ENCODE data around the gene STK32B. TPM values are rescaled to one million over a fixed set of nuclear protein-coding genes. Genes with fewer than 3 reads are reported as not detected.

Gene STK32B
- total RNA-seq, 2 experiments from 2014 or later: not detected

DNA sequence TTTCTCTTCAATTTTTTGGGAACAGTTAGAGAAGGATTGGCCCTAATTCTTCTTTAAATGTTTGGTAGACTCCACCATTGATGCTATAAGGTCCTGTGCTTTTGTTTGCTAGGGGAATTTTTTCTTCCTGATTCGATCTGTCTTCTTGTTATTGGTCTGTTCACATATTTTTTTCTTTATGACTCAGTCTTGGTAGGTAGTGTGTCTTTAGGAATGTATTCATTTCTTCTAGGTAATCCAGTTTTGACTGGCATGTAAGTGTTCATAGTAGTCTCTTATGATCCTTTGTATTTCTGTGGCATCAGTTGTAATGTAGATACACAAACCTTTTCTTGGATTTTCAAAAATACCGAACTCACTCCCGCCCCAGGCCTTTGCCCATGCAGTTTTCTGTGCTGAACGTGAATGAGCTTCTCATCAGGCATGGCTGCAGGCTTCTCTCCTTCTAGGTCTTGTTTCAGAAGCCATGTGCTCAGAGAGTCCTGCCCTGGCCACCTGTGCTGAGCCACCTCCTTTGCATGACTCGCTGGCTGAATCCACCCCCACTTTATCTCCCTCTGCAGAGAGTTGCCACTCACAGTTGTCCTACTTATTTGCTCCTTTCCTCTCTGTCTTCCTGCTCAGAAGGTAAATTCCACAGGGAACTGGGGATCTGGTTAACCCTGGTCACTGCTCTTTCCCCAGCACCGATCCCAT, 67.0 kb downstream of the STK32B start:
- no peak for DNase-seq
- Mint-ChIP-seq H3K36me3 (no peaks in the 10 kb centered on the region), H3K27me3 (peaks cover 3% of the 10 kb centered on the region), H3K4me1 (no peaks in the 10 kb centered on the region), H3K9me3 (no peaks in the 10 kb centered on the region), H3K27ac (no peak overlapping the region), H3K4me3 (no peak overlapping the region)

DNA sequence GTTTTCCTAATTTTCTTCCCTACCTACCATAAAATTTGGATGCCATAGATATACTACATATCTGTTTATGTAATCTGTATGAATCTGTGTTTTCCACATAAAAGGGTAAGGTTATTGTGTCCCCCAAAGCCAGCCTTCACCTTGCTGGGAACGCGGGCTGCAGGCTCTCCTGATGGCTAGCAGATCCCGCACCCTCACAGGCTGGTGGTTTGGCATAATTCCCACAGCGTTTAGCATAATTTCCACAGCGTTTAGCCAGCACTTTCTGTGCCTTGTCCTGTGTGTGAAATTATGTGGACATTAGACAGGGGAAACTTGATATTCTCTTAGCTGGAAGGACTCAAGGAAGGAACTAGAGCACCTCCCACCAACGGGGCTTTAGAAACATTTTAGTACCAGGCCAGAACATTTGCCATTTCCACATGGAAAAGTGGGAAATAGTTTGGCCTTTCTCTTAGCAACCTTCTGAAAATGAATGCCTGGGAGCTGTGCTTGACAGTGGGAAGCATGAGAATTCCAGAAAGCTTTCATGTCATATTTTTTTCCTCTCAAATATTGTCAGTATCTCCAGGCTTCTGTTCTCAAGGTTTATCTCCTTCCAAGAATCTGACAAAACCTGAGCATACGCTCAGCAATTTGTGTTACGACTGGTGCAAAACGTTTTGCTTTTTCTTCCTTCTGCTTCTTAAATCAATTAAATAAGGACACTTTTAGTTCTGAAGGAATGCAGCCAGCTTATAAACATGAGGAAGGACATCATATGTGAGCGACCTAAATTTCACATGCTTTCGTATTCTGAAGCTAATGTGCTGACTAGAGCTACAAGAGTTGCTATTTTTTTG, 67.9 kb downstream of the STK32B start:
- no peaks in the 10 kb centered on the region for H3K4me1 Mint-ChIP-seq
- DNase-seq: no peak
- H3K36me3 Mint-ChIP-seq: no peaks in the 10 kb centered on the region
- no peak overlapping the region for H3K4me3 Mint-ChIP-seq
- no peak overlapping the region for H3K27ac Mint-ChIP-seq
- peaks cover 3% of the 10 kb centered on the region for H3K27me3 Mint-ChIP-seq
- H3K9me3 Mint-ChIP-seq: no peaks in the 10 kb centered on the region

GRCh38 chr4:5120067-5120466, 68.8 kb downstream of the STK32B start:
- Mint-ChIP-seq H3K9me3 (no peaks in the 10 kb centered on the region), H3K36me3 (no peaks in the 10 kb centered on the region), H3K27me3 (peaks cover 3% of the 10 kb centered on the region), H3K27ac (no peak overlapping the region), H3K4me1 (no peaks in the 10 kb centered on the region), H3K4me3 (no peak overlapping the region)
- no peak for DNase-seq

GRCh38 chr4:5120468-5120867, 69.2 kb downstream of the STK32B start:
- Mint-ChIP-seq H3K4me1 (no peaks in the 10 kb centered on the region), H3K9me3 (no peaks in the 10 kb centered on the region), H3K36me3 (no peaks in the 10 kb centered on the region), H3K4me3 (no peak overlapping the region), H3K27me3 (peaks cover 3% of the 10 kb centered on the region), H3K27ac (no peak overlapping the region)
- DNase-seq: no peak

DNA sequence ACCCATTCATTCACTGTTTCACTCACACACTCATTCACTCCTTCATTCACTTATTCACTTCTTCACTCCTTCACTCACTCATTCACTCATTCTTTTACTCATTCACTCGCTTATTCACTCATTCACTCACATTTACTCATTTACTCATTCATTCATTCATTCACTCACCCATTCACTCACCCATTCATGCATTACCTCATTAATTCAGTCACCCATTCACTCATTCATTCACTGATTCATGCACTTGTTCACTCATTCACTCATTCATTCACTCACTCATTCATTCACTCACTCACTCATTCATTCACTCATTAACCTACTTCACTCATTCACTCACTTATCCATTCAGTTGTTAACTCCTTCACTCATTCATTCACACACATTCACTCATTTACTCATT, 70.8 kb downstream of the STK32B start:
- no peaks in the 10 kb centered on the region for H3K9me3 Mint-ChIP-seq
- H3K27me3 Mint-ChIP-seq: peaks cover 3% of the 10 kb centered on the region
- no peak for DNase-seq
- H3K4me3 Mint-ChIP-seq: no peak overlapping the region
- no peaks in the 10 kb centered on the region for H3K36me3 Mint-ChIP-seq
- H3K27ac Mint-ChIP-seq: no peak overlapping the region
- H3K4me1 Mint-ChIP-seq: no peaks in the 10 kb centered on the region

- Mint-ChIP-seq H3K4me1 (no peaks in the 10 kb centered on the region), H3K36me3 (no peaks in the 10 kb centered on the region), H3K9me3 (no peaks in the 10 kb centered on the region), H3K27me3 (peaks cover 5% of the 10 kb centered on the region), H3K4me3 (no peak overlapping the region), H3K27ac (no peak overlapping the region)
- no peak for DNase-seq
These were observed 73.6 kb downstream of the STK32B start for GRCh38 chr4:5124876-5125275.

GRCh38 chr4:5125321-5125720, 74.0 kb downstream of the STK32B start:
- DNase-seq: no peak
- Mint-ChIP-seq H3K36me3 (no peaks in the 10 kb centered on the region), H3K27ac (no peak overlapping the region), H3K4me1 (no peaks in the 10 kb centered on the region), H3K9me3 (no peaks in the 10 kb centered on the region), H3K4me3 (no peak overlapping the region), H3K27me3 (peaks cover 5% of the 10 kb centered on the region)

DNA sequence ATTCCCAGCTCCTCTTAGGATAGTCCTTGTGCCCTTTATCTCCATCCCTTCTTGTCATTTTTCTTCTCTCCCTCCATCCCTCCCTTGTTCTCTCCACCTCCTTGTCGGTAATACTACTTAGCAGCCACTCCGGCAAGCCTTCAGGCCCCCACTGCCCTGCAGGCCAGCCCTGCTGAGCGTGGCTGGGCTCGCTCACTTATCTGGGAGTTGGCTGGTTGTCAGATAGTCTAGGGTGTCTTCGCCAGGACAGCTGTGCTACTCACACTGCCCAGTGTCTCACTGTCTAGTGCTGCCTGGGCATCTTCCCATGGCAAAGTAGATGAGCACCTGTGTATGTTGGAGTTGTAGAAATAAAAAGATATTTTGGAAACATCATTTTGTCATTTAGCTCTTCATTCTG, 75.0 kb downstream of the STK32B start:
- Mint-ChIP-seq H3K27me3 (peaks cover 5% of the 10 kb centered on the region), H3K4me3 (no peak overlapping the region), H3K27ac (no peak overlapping the region), H3K4me1 (no peaks in the 10 kb centered on the region), H3K36me3 (no peaks in the 10 kb centered on the region), H3K9me3 (peaks cover under 1% of the 10 kb centered on the region)
- no peak for DNase-seq

GRCh38 chr4:5126857-5127256, 75.6 kb downstream of the STK32B start:
- Mint-ChIP-seq H3K9me3 (peaks cover 3% of the 10 kb centered on the region), H3K4me1 (no peaks in the 10 kb centered on the region), H3K36me3 (no peaks in the 10 kb centered on the region), H3K27ac (no peak overlapping the region), H3K4me3 (no peak overlapping the region), H3K27me3 (peaks cover 5% of the 10 kb centered on the region)
- DNase-seq: no peak

GRCh38 chr4:5127556-5127955, 76.3 kb downstream of the STK32B start:
- peaks cover 3% of the 10 kb centered on the region for H3K9me3 Mint-ChIP-seq
- H3K4me3 Mint-ChIP-seq: no peak overlapping the region
- H3K27ac Mint-ChIP-seq: no peak overlapping the region
- no peak for DNase-seq
- H3K27me3 Mint-ChIP-seq: peaks cover 5% of the 10 kb centered on the region
- H3K4me1 Mint-ChIP-seq: no peaks in the 10 kb centered on the region
- no peaks in the 10 kb centered on the region for H3K36me3 Mint-ChIP-seq

DNA sequence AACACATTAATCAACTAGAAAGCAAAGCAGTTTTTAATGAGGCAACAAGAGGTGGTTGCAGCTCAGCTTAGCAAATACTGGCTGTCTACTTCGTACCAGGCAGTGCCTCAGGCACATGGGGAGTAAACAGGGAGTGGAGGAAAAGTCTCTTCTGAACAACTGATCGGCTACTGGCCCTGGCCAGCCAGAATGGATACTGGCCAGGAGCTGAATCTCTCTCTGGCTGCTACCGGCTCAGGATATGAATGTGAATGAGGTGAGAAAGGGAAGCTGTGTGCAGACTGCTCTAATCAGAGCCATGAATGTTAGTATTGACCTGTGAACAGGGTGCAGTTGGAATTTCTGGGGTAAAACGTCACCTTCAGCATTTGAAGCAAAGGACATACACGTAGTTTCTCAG, 77.3 kb downstream of the STK32B start:
- Mint-ChIP-seq H3K36me3 (no peaks in the 10 kb centered on the region), H3K4me3 (no peak overlapping the region), H3K27ac (no peak overlapping the region), H3K27me3 (peaks cover 5% of the 10 kb centered on the region), H3K4me1 (no peaks in the 10 kb centered on the region), H3K9me3 (peaks cover 3% of the 10 kb centered on the region)
- DNase-seq: no peak

- Mint-ChIP-seq H3K36me3 (no peaks in the 10 kb centered on the region), H3K9me3 (peaks cover 3% of the 10 kb centered on the region), H3K27ac (no peak overlapping the region), H3K4me1 (no peaks in the 10 kb centered on the region), H3K27me3 (peaks cover 9% of the 10 kb centered on the region), H3K4me3 (no peak overlapping the region)
- no peak for DNase-seq
These were observed 81.9 kb downstream of the STK32B start for GRCh38 chr4:5133201-5133600.

GRCh38 chr4:5133933-5134594, 82.8 kb downstream of the STK32B start:
- Mint-ChIP-seq H3K9me3 (peaks cover 3% of the 10 kb centered on the region), H3K27ac (no peak overlapping the region), H3K4me1 (no peaks in the 10 kb centered on the region), H3K4me3 (no peak overlapping the region), H3K36me3 (no peaks in the 10 kb centered on the region), H3K27me3 (peaks cover 4% of the 10 kb centered on the region)
- no peak for DNase-seq

DNA sequence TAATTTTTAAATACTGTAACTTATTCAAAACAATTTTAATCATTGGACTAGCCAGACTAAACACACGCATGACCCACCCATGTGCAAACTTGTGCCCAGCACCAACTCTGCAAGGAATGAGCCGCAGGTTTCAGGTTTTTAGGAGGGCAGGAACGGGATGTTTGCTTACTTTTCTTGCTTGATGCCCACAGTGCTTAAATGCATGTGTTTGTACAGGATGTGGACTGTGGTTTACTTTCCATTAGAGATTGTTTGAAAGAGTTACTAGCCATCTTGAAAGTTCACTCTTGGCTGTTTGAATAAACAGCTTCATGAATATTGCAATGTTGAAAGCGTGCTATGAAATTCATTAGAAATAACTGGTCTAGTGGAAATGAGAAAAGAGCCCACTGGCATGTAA, 83.3 kb downstream of the STK32B start:
- Mint-ChIP-seq H3K36me3 (no peaks in the 10 kb centered on the region), H3K4me1 (no peaks in the 10 kb centered on the region), H3K27me3 (peaks cover 4% of the 10 kb centered on the region), H3K27ac (no peak overlapping the region), H3K4me3 (no peak overlapping the region), H3K9me3 (peaks cover 3% of the 10 kb centered on the region)
- no peak for DNase-seq

DNA sequence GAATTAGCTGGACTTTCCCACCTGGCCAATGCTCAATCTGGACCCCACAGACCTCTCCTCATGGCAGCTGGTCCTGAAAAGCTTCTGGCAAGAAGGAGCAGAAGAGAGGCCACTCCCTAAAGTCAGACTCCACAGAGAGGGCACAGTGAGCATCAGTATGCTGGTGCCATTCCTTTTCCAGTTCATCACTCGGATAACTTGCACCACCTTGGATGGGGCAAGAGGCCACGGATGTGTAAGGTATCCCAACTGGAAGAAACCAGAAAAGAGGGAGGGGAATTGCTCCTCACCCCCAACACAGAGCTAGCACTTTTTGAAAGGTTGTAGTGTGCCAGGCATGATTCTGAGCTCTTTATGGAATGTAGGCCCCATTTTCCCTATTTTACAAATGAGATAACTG, 85.9 kb downstream of the STK32B start:
- Mint-ChIP-seq H3K9me3 (no peaks in the 10 kb centered on the region), H3K27ac (no peak overlapping the region), H3K4me3 (no peak overlapping the region), H3K27me3 (peaks cover 4% of the 10 kb centered on the region), H3K4me1 (no peaks in the 10 kb centered on the region), H3K36me3 (no peaks in the 10 kb centered on the region)
- DNase-seq: no peak

All from activated naive CD8-positive, alpha-beta T cell treated with anti-CD3 and anti-CD28 coated beads for 36 hours (primary cell).